Adrenal gland (tissue), 12 donors: ENCODE results near the gene ENPP7. TPM values are rescaled to one million over a fixed set of nuclear protein-coding genes. Genes with fewer than 3 reads are reported as not detected.

ENCODE experiments used
- DNase-seq, 7 donors: peaks; one replicate each; pipeline ENCODE4 v3.0.0-alpha.2; 2019 to 2020
- H3K27ac ChIP-seq, 5 donors: fragments of 200-600 bp; sonication (generic) in 4 of 5; 1 replicate in 3 of 5; 2 replicates in 2 of 5; pipeline versions ENCODE4 v1.5.1 to v1.8.0; 2016 to 2020; ENCODE audit warnings: mild to moderate bottlenecking in 1 of 5
- H3K27me3 ChIP-seq: fragments of 200-600 bp; 2 replicates; pipeline ENCODE4 v1.8.0; 2021
- H3K36me3 ChIP-seq, 2 donors: fragments of 200-600 bp; replicated peaks in 1 of 2; 1 replicate in 1 of 2; 2 replicates in 1 of 2; pipeline versions ENCODE4 v1.5.1 to v1.8.0; 2018 to 2022
- H3K4me1 ChIP-seq, 2 donors: fragments of 200-600 bp; replicated peaks in 1 of 2; 1 replicate in 1 of 2; 2 replicates in 1 of 2; pipeline versions ENCODE4 v1.5.1 to v1.8.0; 2018 to 2021
- H3K4me3 ChIP-seq, 4 donors: fragments of 200-600 bp; sonication (generic) in 3 of 4; one replicate each; pipeline ENCODE4 v1.5.1; 2016 to 2018
- H3K9me3 ChIP-seq, 3 donors: fragments of 200-600 bp; sonication (generic) in 1 of 3; replicated peaks in 1 of 3; 1 replicate in 2 of 3; 2 replicates in 1 of 3; pipeline versions ENCODE4 v1.5.1 to v1.8.0; 2016 to 2021
- CTCF ChIP-seq, 6 experiments: fragments of 450-650 bp in 4 of 6; fragments of 200-600 bp in 2 of 6; sonication (generic) in 1 of 6; IDR thresholded peaks; 1 replicate in 5 of 6; 2 replicates in 1 of 6; pipeline versions ENCODE4 v1.5.1 to v1.8.0; 2016 to 2021; ENCODE audit warnings: antibody characterized with exemption in 6 of 6, mild to moderate bottlenecking in 2 of 6, moderate library complexity in 1 of 6
- POLR2A ChIP-seq, 2 donors: fragments of 450-650 bp; IDR thresholded peaks; one replicate each; pipeline ENCODE4 v1.6.1; 2017; ENCODE audit warnings: antibody characterized with exemption in 2 of 2, mild to moderate bottlenecking in 2 of 2, moderate library complexity in 1 of 2
- WGBS, 4 donors: extraction: QIAGEN DNeasy Blood & Tissue Kit in 2 of 4; methylation state at CpG; one replicate each; pipeline versions ENCODE4 v1.1.5 to v1.1.7; 2013 to 2017; 5-methylcytosine and 5-hydroxymethylcytosine counted together
- intact Hi-C, 2 donors: fragments of 100-400 bp; cut with DNase I; formaldehyde crosslinking; loops; one replicate each; pipeline versions ENCODE4 v1.14.1 to v1.15.0; 2022 to 2023
- polyA plus RNA-seq, 3 donors: library from polyadenylated mRNA; stranded (reverse); fragments of 200-250 nt in 2 of 3; fragments of 350-450 nt in 1 of 3; fragmentation: Illumina TruSeq in 1 of 3; extraction: RNeasy Lipid Tissue Mini Kit (QIAGEN cat#74804) in 1 of 3; gene quantifications; one replicate each; pipeline ENCODE4 v1.2.3, GENCODE V29; 2013 to 2014
- total RNA-seq, 9 donors: library from RNA; depleted of rRNA in 4 of 9; stranded (reverse); fragments of >200 nt in 4 of 9; fragments of 120-200 nt in 1 of 9; fragmentation: NEBNext Ultra II Directional in 1 of 9; extraction: Animal tissue kit (Norgen Biotek cat#: 25700) in 1 of 9; gene quantifications; one replicate each; pipeline versions ENCODE4 v1.1.0 to v1.2.4, GENCODE V29; 2013 to 2023
- donor health status: healthy with polysubstance abuse.
- donor health status: Bipolar disorder and iron deficiency.
- donor health status: DM: yes; HTN: yes; CAD: no.
- donor health status: DM: no; HTN: no; CAD: no.
- donor health status: DM: no; HTN: no; CAD: no.
- donor health status: DM: yes; HTN: yes; CAD: no.

ENPP7 gene
- total and polyA plus RNA-seq, 12 donors, result 0.39 TPM; not detected in 11

- Histone ChIP-seq H3K4me3 (peak overlapping the region in 1 of 4 donors; percentile 56), H3K36me3 (no peaks in the 10 kb centered on the region), H3K27ac (no peak overlapping the region), H3K4me1 (peaks cover 0 to 10% of the 10 kb centered on the region in 2 donors), H3K27me3 (no peaks in the 10 kb centered on the region), H3K9me3 (no peaks in the 10 kb centered on the region)
- TF ChIP-seq CTCF (IDR thresholded peaks at IDR 0.05), result no peak
- no peak for TF ChIP-seq POLR2A (IDR thresholded peaks at IDR 0.05)
- intact Hi-C loops, result no loop called here
- 62 to 79% (median 67%) methylated on average over 7 to 26 of the region's 26 CpGs for WGBS, 4 donors
- no peak for DNase-seq
These were observed 1.8 kb upstream of the ENPP7 start for GRCh38 chr17:79728908-79729471.

- Histone ChIP-seq H3K27ac (no peak overlapping the region), H3K9me3 (no peaks in the 10 kb centered on the region), H3K36me3 (no peaks in the 10 kb centered on the region), H3K4me3 (no peak overlapping the region), H3K4me1 (peaks cover 0 to 10% of the 10 kb centered on the region in 2 donors), H3K27me3 (no peaks in the 10 kb centered on the region)
- no peak for DNase-seq
- TF ChIP-seq CTCF (IDR thresholded peaks at IDR 0.05) (no peak), POLR2A (IDR thresholded peaks at IDR 0.05) (no peak)
- WGBS, 4 donors, result 88 to 94% (median 90%) methylated on average over 12 of the region's 12 CpGs
- intact Hi-C loops, result no loop called here
These were observed 982 bp upstream of the ENPP7 start for GRCh38 chr17:79729761-79730160.

- H3K9me3 ChIP-seq, result no peaks in the 10 kb centered on the region
- H3K36me3 ChIP-seq, result no peaks in the 10 kb centered on the region
- no peak overlapping the region for H3K27ac ChIP-seq
- intact Hi-C loops, result no loop called here
- DNase-seq, result no peak
- TF ChIP-seq CTCF (IDR thresholded peaks at IDR 0.05), result no peak
- no peak for TF ChIP-seq POLR2A (IDR thresholded peaks at IDR 0.05)
- no peaks in the 10 kb centered on the region for H3K27me3 ChIP-seq
- no peak overlapping the region for H3K4me3 ChIP-seq
- WGBS, 4 donors, result 88 to 98% (median 95%) methylated on average over 5 of the region's 5 CpGs
- peaks cover 0 to 10% of the 10 kb centered on the region in 2 donors for H3K4me1 ChIP-seq
These were observed 340 bp upstream of the ENPP7 start for GRCh38 chr17:79730437-79730768.

- 86 to 93% (median 90%) methylated on average over 6 to 10 of the region's 10 CpGs for WGBS, 4 donors
- no peak for TF ChIP-seq CTCF (IDR thresholded peaks at IDR 0.05)
- TF ChIP-seq POLR2A (IDR thresholded peaks at IDR 0.05), result no peak
- H3K27ac ChIP-seq, result no peak overlapping the region
These were observed 1.5 kb downstream of the ENPP7 start for GRCh38 chr17:79732254-79732653.

More at GRCh38 chr17:79732254-79732653, 1.5 kb downstream of the ENPP7 start:
- DNase-seq, result no peak
- H3K36me3 ChIP-seq, result no peaks in the 10 kb centered on the region
- H3K4me1 ChIP-seq, result peaks cover 0 to 10% of the 10 kb centered on the region in 2 donors
- no peaks in the 10 kb centered on the region for H3K9me3 ChIP-seq
- H3K27me3 ChIP-seq, result no peaks in the 10 kb centered on the region
- intact Hi-C loops, result no loop called here
- H3K4me3 ChIP-seq, result no peak overlapping the region
